Tibial artery (tissue), 4 donors: ENCODE measurements around the gene GLB1L2.

ENCODE experiments used
- DNase-seq, 2 donors: peaks; one replicate each; pipeline ENCODE4 v3.0.0-alpha.2; 2019
- H3K27ac ChIP-seq, 2 donors: fragments of 200-600 bp; sonication (generic) in 1 of 2; 1 replicate in 1 of 2; 2 replicates in 1 of 2; pipeline ENCODE4 v1.5.1; 2018 to 2019; ENCODE audit warnings: mild to moderate bottlenecking in 1 of 2
- H3K27me3 ChIP-seq, 2 donors: fragments of 200-600 bp; sonication (generic) in 1 of 2; one replicate each; pipeline versions ENCODE4 v1.5.1 to v1.6.0; 2016 to 2019
- H3K36me3 ChIP-seq, 3 donors: fragments of 200-600 bp; sonication (generic) in 2 of 3; one replicate each; pipeline ENCODE4 v1.5.1; 2016 to 2019; ENCODE audit warnings: mild to moderate bottlenecking in 2 of 3
- H3K4me1 ChIP-seq, 4 donors: fragments of 200-600 bp; sonication (generic) in 2 of 4; 1 replicate in 3 of 4; 2 replicates in 1 of 4; pipeline ENCODE4 v1.5.1; 2016 to 2019
- H3K4me3 ChIP-seq, 2 donors: fragments of 200-600 bp; sonication (generic) in 1 of 2; 1 replicate in 1 of 2; 2 replicates in 1 of 2; pipeline ENCODE4 v1.5.1; 2018 to 2019; ENCODE audit warnings: mild to moderate bottlenecking in 2 of 2
- H3K9me3 ChIP-seq, 3 donors: fragments of 200-600 bp; sonication (generic) in 1 of 3; one replicate each; pipeline ENCODE4 v1.5.1; 2016 to 2019
- intact Hi-C: fragments of 100-400 bp; cut with DNase I; formaldehyde crosslinking; loops from one replicate; pipeline ENCODE4 v1.15.0; 2023; ENCODE audit warnings: low total_unique reads
- TF ChIP-seq, protein P1 (sequence below), 2 experiments: fragments of 200-600 bp in 1 of 2; fragments of 450-650 bp in 1 of 2; IDR thresholded peaks; one replicate each; pipeline ENCODE4 v1.5.1; 2017 to 2019; ENCODE audit warnings: antibody characterized with exemption in 2 of 2, mild to moderate bottlenecking in 1 of 2, moderate library complexity in 1 of 2

GLB1L2 gene

DNA sequence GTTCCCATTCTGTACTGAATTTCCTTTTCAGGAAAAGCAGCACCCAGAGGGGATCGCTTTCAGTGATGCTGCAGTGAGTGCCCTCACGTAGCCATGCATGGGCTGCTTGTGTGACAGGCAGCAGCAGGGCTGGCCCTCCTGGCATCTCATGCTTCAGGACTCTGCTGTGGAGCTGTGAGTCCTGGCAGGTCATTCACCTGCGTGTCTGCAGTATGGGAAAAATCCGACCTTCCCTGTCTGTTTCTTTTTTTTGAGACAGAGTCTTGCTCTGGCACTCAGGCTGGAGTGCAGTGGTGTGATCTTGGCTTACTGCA lies 13.4 kb downstream of the GLB1L2 start:
- H3K27me3 ChIP-seq = no peaks in the 10 kb centered on the region
- intact Hi-C loops = no loop called here
- no peak overlapping the region for H3K4me3 ChIP-seq
- TF ChIP-seq, protein P1, sequence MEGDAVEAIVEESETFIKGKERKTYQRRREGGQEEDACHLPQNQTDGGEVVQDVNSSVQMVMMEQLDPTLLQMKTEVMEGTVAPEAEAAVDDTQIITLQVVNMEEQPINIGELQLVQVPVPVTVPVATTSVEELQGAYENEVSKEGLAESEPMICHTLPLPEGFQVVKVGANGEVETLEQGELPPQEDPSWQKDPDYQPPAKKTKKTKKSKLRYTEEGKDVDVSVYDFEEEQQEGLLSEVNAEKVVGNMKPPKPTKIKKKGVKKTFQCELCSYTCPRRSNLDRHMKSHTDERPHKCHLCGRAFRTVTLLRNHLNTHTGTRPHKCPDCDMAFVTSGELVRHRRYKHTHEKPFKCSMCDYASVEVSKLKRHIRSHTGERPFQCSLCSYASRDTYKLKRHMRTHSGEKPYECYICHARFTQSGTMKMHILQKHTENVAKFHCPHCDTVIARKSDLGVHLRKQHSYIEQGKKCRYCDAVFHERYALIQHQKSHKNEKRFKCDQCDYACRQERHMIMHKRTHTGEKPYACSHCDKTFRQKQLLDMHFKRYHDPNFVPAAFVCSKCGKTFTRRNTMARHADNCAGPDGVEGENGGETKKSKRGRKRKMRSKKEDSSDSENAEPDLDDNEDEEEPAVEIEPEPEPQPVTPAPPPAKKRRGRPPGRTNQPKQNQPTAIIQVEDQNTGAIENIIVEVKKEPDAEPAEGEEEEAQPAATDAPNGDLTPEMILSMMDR (IDR thresholded peaks at IDR 0.05) = no peak
- H3K36me3 ChIP-seq = no peaks in the 10 kb centered on the region
- no peak overlapping the region for H3K27ac ChIP-seq
- no peaks in the 10 kb centered on the region for H3K9me3 ChIP-seq
- DNase-seq = no peak
- no peaks in the 10 kb centered on the region for H3K4me1 ChIP-seq

DNA sequence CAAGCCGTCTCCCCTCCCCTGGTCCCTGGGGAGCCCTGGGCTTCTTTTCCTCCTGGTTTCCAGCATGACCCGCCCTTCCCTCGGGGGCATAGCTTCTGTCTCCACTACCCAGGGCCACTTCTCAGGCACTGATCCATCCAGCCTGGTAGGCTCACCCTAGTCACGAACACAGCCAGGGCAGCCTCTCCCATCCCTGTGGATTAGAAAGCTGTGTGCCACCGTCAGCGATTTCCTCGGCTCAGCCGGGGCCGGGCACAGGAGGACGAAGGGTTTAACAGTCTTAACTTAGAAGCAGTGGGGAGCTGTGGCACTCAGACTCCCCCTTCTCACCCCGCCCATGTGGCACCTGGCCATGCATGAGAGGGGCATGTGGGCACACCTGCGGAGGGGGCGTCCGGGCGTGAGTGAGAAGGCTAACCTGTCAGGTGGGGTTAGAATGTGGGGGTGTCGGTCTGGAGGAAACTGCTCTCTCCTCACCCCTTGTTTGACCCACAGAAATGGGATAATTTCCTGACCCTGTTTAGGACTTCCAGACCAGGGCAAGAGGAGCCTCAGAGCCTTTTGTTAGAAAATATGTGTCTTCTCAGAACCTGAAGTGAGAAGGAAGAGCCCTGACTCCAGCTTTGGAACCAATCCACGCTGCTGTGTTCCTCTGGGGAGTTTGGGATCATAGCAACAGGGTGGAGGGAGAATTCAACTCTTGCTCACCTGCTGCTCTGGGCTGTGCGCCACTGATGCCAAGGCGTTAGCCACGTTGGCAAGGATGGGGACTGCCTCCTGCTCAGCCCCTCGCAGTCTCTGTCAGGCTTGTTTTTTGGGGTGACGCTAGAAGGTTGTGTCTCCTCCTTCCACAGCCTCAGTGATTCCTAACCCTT lies 14.6 kb downstream of the GLB1L2 start:
- Histone ChIP-seq H3K27me3 (no peaks in the 10 kb centered on the region), H3K9me3 (no peaks in the 10 kb centered on the region), H3K4me3 (no peak overlapping the region), H3K4me1 (no peaks in the 10 kb centered on the region), H3K36me3 (no peaks in the 10 kb centered on the region), H3K27ac (no peak overlapping the region)
- no peak for DNase-seq
- intact Hi-C loops = no loop called here
- TF ChIP-seq, protein P1 (IDR thresholded peaks at IDR 0.05) = no peak

DNA sequence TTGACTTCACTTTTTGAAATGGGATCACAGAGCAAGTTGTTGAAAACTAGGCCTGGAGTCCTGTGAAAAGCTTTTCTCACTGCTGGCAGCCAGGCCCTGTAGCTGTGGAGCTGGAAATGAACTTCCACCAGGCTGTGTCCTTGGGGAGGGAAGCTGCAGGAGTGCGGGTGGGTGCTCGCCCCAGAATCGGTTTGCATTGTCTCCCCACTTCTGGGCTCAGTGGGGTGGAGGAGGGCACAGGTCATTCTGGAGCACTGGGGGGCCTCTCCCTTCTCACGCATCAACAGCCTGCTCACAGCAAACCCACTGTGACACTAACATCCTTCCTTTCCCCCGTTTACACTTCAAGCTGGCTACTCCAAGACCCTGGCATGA lies 15.2 kb downstream of the GLB1L2 start:
- no peak overlapping the region for H3K4me3 ChIP-seq
- no peaks in the 10 kb centered on the region for H3K27me3 ChIP-seq

DNA sequence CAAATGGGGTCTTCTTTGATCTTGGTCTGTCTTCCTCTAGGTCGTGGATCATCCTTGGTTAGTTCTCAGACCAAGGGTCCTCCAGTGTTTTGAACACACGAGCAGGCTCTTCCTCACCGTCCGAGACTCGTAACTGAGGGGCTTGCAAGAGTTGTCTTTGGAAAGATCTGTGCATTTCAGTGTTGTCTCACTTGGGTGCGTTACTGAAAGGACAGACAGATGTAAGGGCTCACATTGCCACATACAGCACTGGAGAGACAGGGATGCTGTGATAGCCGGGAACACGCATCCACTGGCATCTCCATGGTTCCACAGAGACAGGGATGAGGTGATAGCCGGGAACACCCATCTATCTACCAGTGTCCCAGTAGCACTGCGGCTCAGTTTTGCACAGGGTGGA lies 15.7 kb downstream of the GLB1L2 start:
- Histone ChIP-seq H3K36me3 (no peaks in the 10 kb centered on the region), H3K27ac (no peak overlapping the region), H3K4me3 (no peak overlapping the region), H3K4me1 (no peaks in the 10 kb centered on the region), H3K9me3 (no peaks in the 10 kb centered on the region), H3K27me3 (no peaks in the 10 kb centered on the region)
- intact Hi-C loops = no loop called here
- DNase-seq = no peak
- TF ChIP-seq, protein P1 (IDR thresholded peaks at IDR 0.05) = no peak

More for the DNA sequence above, 15.2 kb downstream of the GLB1L2 start:
- TF ChIP-seq, protein P1 (IDR thresholded peaks at IDR 0.05) = no peak
- H3K9me3 ChIP-seq = no peaks in the 10 kb centered on the region
- intact Hi-C loops = no loop called here
- no peaks in the 10 kb centered on the region for H3K4me1 ChIP-seq
- no peak overlapping the region for H3K27ac ChIP-seq
- H3K36me3 ChIP-seq = no peaks in the 10 kb centered on the region
- no peak for DNase-seq

DNA sequence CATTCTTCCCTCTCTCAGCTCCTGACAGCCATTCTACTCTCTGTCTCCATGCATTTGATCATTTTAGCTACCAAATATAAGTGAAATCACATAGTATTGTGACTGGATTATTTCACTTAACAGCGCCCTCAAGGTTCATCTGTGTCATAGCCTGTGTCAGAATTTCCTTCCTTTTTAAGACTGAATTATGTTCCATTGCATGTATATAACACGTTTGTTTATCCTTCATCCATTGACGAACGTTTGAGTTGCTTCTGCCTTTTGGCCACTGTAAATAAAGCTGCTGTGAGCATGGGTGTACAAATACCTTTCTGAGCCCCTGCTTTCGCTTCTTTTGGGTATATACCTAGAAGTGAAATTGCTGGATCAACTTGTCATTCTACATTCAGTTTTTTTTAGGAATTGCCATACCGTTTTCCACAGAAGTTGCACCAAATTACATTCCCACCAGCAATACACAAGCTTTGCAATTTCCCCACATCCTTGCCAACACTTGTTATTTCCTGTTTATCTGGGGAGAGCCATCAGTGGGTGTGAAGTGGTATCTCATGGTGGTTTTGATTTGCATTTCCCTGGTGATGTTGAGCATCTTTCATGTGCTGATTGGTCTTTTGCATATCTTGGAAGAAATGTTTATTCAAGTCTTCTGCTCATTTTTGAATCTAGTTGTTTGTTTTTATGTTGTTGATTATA lies 17.5 kb downstream of the GLB1L2 start:
- no peak for DNase-seq
- H3K4me1 ChIP-seq = no peaks in the 10 kb centered on the region
- H3K36me3 ChIP-seq = no peaks in the 10 kb centered on the region
- H3K9me3 ChIP-seq = peaks cover 0 to 5% (median 0%) of the 10 kb centered on the region in 3 donors
- no peak overlapping the region for H3K27ac ChIP-seq
- H3K4me3 ChIP-seq = no peak overlapping the region
- TF ChIP-seq, protein P1 (IDR thresholded peaks at IDR 0.05) = no peak
- intact Hi-C loops = no loop called here
- H3K27me3 ChIP-seq = no peaks in the 10 kb centered on the region
